ENCODE measurements around the gene ANKRD34A.

Gene ANKRD34A

DNA sequence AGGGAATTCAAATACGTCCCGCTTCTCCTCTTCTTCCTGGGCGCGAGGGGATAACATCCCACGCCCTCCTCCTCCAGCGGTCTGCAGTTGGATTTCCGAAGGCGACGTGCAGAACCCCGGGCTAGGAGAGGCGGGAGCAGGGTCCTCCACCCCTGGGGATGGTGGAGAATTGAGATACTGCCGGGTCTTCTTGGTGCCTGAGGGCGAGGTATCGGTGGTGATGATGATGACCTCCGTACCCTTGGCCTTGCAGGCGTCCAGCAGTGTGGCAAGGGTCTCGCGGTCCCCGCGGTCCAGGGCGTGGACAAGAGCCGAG lies 3.3 kb downstream of the ANKRD34A start:
- Histone ChIP-seq H3K9ac (ENCODE audit: low read length) (peak overlapping the region; percentile 85), H2AFZ (ENCODE audit: low read depth, low read length) (peak overlapping the region; percentile 92), H3K4me2 (ENCODE audit: low read length, poor library complexity, severe bottlenecking) (peak overlapping the region; percentile 97), H3K4me3 (ENCODE audit: insufficient read depth in 1 of 2, low read depth in 1 of 2, low read length in 2 of 2) (peak overlapping the region; percentile 73 to 87), H3K36me3 (ENCODE audit: control insufficient read depth in 1 of 2, insufficient read depth in 2 of 2, low read depth in 1 of 2, low read length in 2 of 2) (no peaks in the 10 kb centered on the region), H3K18ac (ENCODE audit: low read depth in 1 of 2, low read length in 2 of 2) (peak overlapping the region; percentile 56 to 58), H3K4me1 (ENCODE audit: control insufficient read depth, insufficient read depth, low read depth, low read length) (peaks cover 26% of the 10 kb centered on the region), H2BK12ac (ENCODE audit: low read length in 2 of 2) (peak overlapping the region; percentile 81 to 94), H2BK15ac (ENCODE audit: low read depth, poor library complexity, severe bottlenecking) (peak overlapping the region; percentile 82), H2BK120ac (ENCODE audit: low read depth, low read length) (no peak overlapping the region), H3K27me3 (ENCODE audit: control insufficient read depth in 1 of 2, insufficient read depth in 1 of 2, low read length in 2 of 2) (no peaks in the 10 kb centered on the region), H3K79me1 (replicated peaks; ENCODE audit: low read length, poor library complexity, severe bottlenecking) (peaks cover 10% of the 10 kb centered on the region), H3K9me3 (ENCODE audit: control insufficient read depth, low read length) (no peaks in the 10 kb centered on the region), H3K23ac (ENCODE audit: low read length in 2 of 2) (peak overlapping the region in 1 of 2 experiments; percentile 48), H4K91ac (ENCODE audit: low read length) (peak overlapping the region; percentile 0), H3K14ac (ENCODE audit: low read length in 2 of 2) (peak overlapping the region in 1 of 2 experiments; percentile 57), H3K4ac (ENCODE audit: low read depth in 1 of 2, low read length in 2 of 2) (peak overlapping the region; percentile 45 to 63), H3K27ac (ENCODE audit: low read length, poor library complexity, severe bottlenecking) (no peak overlapping the region), H2AK5ac (ENCODE audit: low read length, severe bottlenecking) (no peak overlapping the region), H2BK5ac (ENCODE audit: low read depth, low read length, poor library complexity, severe bottlenecking) (no peak overlapping the region), H4K8ac (ENCODE audit: low read length) (peak overlapping the region; percentile 87)
- 2% methylated on average over 11 of the region's 22 CpGs for WGBS
- DNase-seq = no peak

DNA sequence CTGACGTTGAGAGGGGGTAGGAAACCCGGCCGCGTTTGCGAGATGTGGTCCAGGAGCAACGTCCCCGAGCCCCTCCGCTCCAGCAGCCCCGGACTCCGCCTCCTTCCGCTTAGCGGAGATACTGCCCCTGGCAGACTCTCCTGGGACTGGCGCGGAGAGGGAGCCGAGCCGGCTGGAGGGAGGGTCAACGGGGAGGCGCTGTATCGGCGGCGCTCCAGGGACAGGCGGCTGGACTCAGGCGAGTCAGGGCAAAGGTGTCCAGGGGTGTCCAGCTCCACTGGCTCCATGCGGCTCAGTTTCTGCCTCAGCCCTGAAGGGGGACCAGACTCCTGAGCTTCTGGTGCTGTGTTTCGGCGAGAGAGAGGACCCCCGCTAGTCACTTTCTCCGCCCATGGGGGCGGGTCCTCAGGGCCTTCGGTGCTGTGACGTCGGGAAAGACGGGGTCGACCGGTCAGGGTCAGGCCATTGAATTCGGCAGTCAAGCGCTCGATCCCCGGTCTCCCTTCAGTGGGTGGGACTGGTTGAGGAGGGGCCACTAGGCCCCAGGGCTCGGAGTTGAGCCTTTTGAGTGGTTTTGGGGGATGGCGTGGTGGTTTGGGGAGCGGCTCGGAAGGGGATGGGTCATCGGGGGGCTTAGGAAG lies 3.8 kb downstream of the ANKRD34A start:
- Histone ChIP-seq H2AFZ (ENCODE audit: low read depth, low read length) (peak overlapping the region; percentile 92), H2BK120ac (ENCODE audit: low read depth, low read length) (no peak overlapping the region), H2BK12ac (ENCODE audit: low read length in 2 of 2) (peak overlapping the region; percentile 81 to 94), H2AK5ac (ENCODE audit: low read length, severe bottlenecking) (no peak overlapping the region), H3K79me1 (replicated peaks; ENCODE audit: low read length, poor library complexity, severe bottlenecking) (peaks cover 10% of the 10 kb centered on the region), H3K9me3 (ENCODE audit: control insufficient read depth, low read length) (no peaks in the 10 kb centered on the region), H3K27me3 (ENCODE audit: control insufficient read depth in 1 of 2, insufficient read depth in 1 of 2, low read length in 2 of 2) (no peaks in the 10 kb centered on the region), H3K23ac (ENCODE audit: low read length in 2 of 2) (peak overlapping the region in 1 of 2 experiments; percentile 48), H3K9ac (ENCODE audit: low read length) (peak overlapping the region; percentile 85), H3K4me1 (ENCODE audit: control insufficient read depth, insufficient read depth, low read depth, low read length) (peaks cover 26% of the 10 kb centered on the region), H3K36me3 (ENCODE audit: control insufficient read depth in 1 of 2, insufficient read depth in 2 of 2, low read depth in 1 of 2, low read length in 2 of 2) (no peaks in the 10 kb centered on the region), H3K14ac (ENCODE audit: low read length in 2 of 2) (peak overlapping the region in 1 of 2 experiments; percentile 57), H2BK5ac (ENCODE audit: low read depth, low read length, poor library complexity, severe bottlenecking) (no peak overlapping the region), H3K4ac (ENCODE audit: low read depth in 1 of 2, low read length in 2 of 2) (peak overlapping the region; percentile 45 to 63), H3K4me3 (ENCODE audit: insufficient read depth in 1 of 2, low read depth in 1 of 2, low read length in 2 of 2) (peak overlapping the region; percentile 73 to 87), H3K27ac (ENCODE audit: low read length, poor library complexity, severe bottlenecking) (peak overlapping the region; percentile 13), H2BK15ac (ENCODE audit: low read depth, poor library complexity, severe bottlenecking) (peak overlapping the region; percentile 82), H3K4me2 (ENCODE audit: low read length, poor library complexity, severe bottlenecking) (peak overlapping the region; percentile 97), H3K18ac (ENCODE audit: low read depth in 1 of 2, low read length in 2 of 2) (peak overlapping the region; percentile 58 to 67), H4K8ac (ENCODE audit: low read length) (peak overlapping the region; percentile 87), H4K91ac (ENCODE audit: low read length) (peak overlapping the region; percentile 0)
- WGBS = under 1% methylated on average over 43 of the region's 44 CpGs
- DNase-seq = peak; percentile 83

DNA sequence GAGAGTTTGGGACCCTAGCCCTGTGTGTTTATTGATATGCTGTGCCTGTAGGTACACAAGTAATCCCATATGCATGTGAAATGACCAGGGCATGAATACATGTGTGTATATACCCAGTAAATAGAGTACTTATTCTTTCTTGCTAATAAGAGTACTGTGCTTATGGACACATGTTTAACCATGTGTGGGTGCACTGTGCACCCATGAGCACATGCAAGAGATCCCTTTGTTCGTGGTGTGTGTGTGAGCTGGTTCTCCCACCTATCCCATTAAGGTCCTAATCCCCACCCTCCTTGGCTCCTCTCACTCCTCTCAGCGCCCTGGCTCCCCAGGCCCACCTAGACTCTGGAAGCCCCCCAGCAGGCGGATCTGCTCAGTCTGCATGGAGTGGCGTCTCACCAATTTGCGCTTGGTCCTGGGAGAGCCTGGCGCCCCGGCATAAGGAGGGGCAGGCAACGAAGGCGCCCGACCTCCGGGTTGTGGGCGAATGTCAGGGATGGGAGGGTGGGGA lies 4.4 kb downstream of the ANKRD34A start:
- peak overlapping the region; percentile 85 for H4K8ac ChIP-seq (ENCODE audit: low read length)
- H3K4me3 ChIP-seq (ENCODE audit: insufficient read depth in 1 of 2, low read depth in 1 of 2, low read length in 2 of 2) = peak overlapping the region; percentile 73 to 87
- no peaks in the 10 kb centered on the region for H3K9me3 ChIP-seq (ENCODE audit: control insufficient read depth, low read length)
- no peaks in the 10 kb centered on the region for H3K27me3 ChIP-seq (ENCODE audit: control insufficient read depth in 1 of 2, insufficient read depth in 1 of 2, low read length in 2 of 2)
- no peak overlapping the region for H2BK120ac ChIP-seq (ENCODE audit: low read depth, low read length)
- H3K9ac ChIP-seq (ENCODE audit: low read length) = peak overlapping the region; percentile 85
- no peak overlapping the region for H2BK15ac ChIP-seq (ENCODE audit: low read depth, poor library complexity, severe bottlenecking)
- no peak overlapping the region for H3K27ac ChIP-seq (ENCODE audit: low read length, poor library complexity, severe bottlenecking)
- H3K4me2 ChIP-seq (ENCODE audit: low read length, poor library complexity, severe bottlenecking) = peak overlapping the region; percentile 97
- H2AFZ ChIP-seq (ENCODE audit: low read depth, low read length) = no peak overlapping the region
- peaks cover 26% of the 10 kb centered on the region for H3K4me1 ChIP-seq (ENCODE audit: control insufficient read depth, insufficient read depth, low read depth, low read length)
- no peak overlapping the region for H2AK5ac ChIP-seq (ENCODE audit: low read length, severe bottlenecking)
- peaks cover 10% of the 10 kb centered on the region for H3K79me1 ChIP-seq (replicated peaks; ENCODE audit: low read length, poor library complexity, severe bottlenecking)
- H3K36me3 ChIP-seq (ENCODE audit: control insufficient read depth in 1 of 2, insufficient read depth in 2 of 2, low read depth in 1 of 2, low read length in 2 of 2) = no peaks in the 10 kb centered on the region
- peak overlapping the region; percentile 58 to 67 for H3K18ac ChIP-seq (ENCODE audit: low read depth in 1 of 2, low read length in 2 of 2)
- H2BK5ac ChIP-seq (ENCODE audit: low read depth, low read length, poor library complexity, severe bottlenecking) = no peak overlapping the region
- H3K4ac ChIP-seq (ENCODE audit: low read depth in 1 of 2, low read length in 2 of 2) = peak overlapping the region; percentile 50 to 73
- DNase-seq = no peak
- H3K14ac ChIP-seq (ENCODE audit: low read length in 2 of 2) = peak overlapping the region in 1 of 2 experiments; percentile 44
- H3K23ac ChIP-seq (ENCODE audit: low read length in 2 of 2) = no peak overlapping the region
- WGBS = 17% methylated on average over 12 of the region's 12 CpGs
- peak overlapping the region; percentile 64 for H4K91ac ChIP-seq (ENCODE audit: low read length)
- peak overlapping the region; percentile 41 to 85 for H2BK12ac ChIP-seq (ENCODE audit: low read length in 2 of 2)

DNA sequence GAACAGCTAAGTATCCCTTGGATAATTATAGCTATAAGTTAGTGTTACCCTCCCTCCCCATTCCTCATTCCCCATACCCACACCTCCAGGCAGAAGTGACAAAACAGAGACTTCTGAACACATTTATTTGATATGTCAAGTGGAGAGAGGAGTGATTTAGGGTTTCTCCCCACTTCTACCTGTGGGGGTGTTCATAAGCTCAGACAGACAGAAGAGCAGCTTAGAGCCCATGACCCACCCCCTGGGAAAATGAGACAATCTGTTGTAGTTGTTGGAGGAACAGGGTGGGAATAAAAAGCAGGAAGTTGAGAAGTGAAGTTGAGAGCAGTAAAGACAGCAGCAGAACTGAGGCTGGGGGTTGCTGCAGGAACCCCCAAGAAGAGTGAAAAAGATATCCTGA lies 5.0 kb downstream of the ANKRD34A start:
- H3K27me3 ChIP-seq (ENCODE audit: control insufficient read depth in 1 of 2, insufficient read depth in 1 of 2, low read length in 2 of 2) = no peaks in the 10 kb centered on the region
- H3K4me3 ChIP-seq (ENCODE audit: insufficient read depth in 1 of 2, low read depth in 1 of 2, low read length in 2 of 2) = no peak overlapping the region
- no peak overlapping the region for H2BK5ac ChIP-seq (ENCODE audit: low read depth, low read length, poor library complexity, severe bottlenecking)
- no peak overlapping the region for H3K4ac ChIP-seq (ENCODE audit: low read depth in 1 of 2, low read length in 2 of 2)
- H3K14ac ChIP-seq (ENCODE audit: low read length in 2 of 2) = no peak overlapping the region
- peaks cover 8% of the 10 kb centered on the region for H3K79me1 ChIP-seq (replicated peaks; ENCODE audit: low read length, poor library complexity, severe bottlenecking)
- DNase-seq = no peak
- H2BK120ac ChIP-seq (ENCODE audit: low read depth, low read length) = no peak overlapping the region
- no peak overlapping the region for H3K27ac ChIP-seq (ENCODE audit: low read length, poor library complexity, severe bottlenecking)
- H3K36me3 ChIP-seq (ENCODE audit: control insufficient read depth in 1 of 2, insufficient read depth in 2 of 2, low read depth in 1 of 2, low read length in 2 of 2) = no peaks in the 10 kb centered on the region
- no peak overlapping the region for H3K18ac ChIP-seq (ENCODE audit: low read depth in 1 of 2, low read length in 2 of 2)
- no peak overlapping the region for H2AFZ ChIP-seq (ENCODE audit: low read depth, low read length)
- H4K8ac ChIP-seq (ENCODE audit: low read length) = no peak overlapping the region
- H3K4me2 ChIP-seq (ENCODE audit: low read length, poor library complexity, severe bottlenecking) = no peak overlapping the region
- no peak overlapping the region for H3K23ac ChIP-seq (ENCODE audit: low read length in 2 of 2)
- H3K4me1 ChIP-seq (ENCODE audit: control insufficient read depth, insufficient read depth, low read depth, low read length) = peaks cover 26% of the 10 kb centered on the region
- no peaks in the 10 kb centered on the region for H3K9me3 ChIP-seq (ENCODE audit: control insufficient read depth, low read length)
- H2AK5ac ChIP-seq (ENCODE audit: low read length, severe bottlenecking) = no peak overlapping the region
- H2BK15ac ChIP-seq (ENCODE audit: low read depth, poor library complexity, severe bottlenecking) = no peak overlapping the region
- H2BK12ac ChIP-seq (ENCODE audit: low read length in 2 of 2) = peak overlapping the region; percentile 2 to 51
- no peak overlapping the region for H3K9ac ChIP-seq (ENCODE audit: low read length)
- H4K91ac ChIP-seq (ENCODE audit: low read length) = no peak overlapping the region
